Choroid plexus epithelial cell (primary cell): Measurements from ENCODE around the gene ZBTB7C.

ENCODE experiments used
- DNase-seq: peaks from one replicate; pipeline ENCODE4 v3.0.0-alpha.2; 2010; ENCODE audit warnings: low read depth
- H3K4me3 ChIP-seq: 2 replicates; pipeline ENCODE4 v1.5.1; 2011; ENCODE audit warnings: low read depth, mild to moderate bottlenecking, control low read depth, low read length, moderate library complexity
- TF ChIP-seq, protein P1 (sequence below): conservative IDR thresholded peaks from 2 replicates; pipeline ENCODE4 v1.5.1; 2011; ENCODE audit warnings: low read depth, mild to moderate bottlenecking, control low read depth, inconsistent platforms, low read length, moderate library complexity

ZBTB7C gene

DNA sequence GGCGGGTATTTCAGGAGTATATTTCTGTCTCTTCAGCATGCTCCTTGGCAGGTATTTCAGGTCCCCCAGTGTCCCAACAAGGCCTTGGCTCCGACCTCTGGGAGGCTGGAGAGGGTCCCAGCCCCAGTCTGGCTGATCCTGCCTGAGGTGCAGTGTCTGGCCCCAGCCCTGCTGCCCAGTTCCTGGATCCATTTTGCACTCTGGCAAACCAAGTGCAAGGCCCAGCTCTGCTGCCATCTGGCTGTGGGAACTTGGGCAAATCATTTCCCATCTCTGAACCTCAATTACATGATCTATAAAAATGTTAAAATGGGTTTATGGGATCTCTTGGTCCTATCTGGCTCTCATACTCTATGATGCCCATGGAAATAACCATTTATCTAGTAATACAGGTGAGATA, 63.6 kb downstream of the ZBTB7C start:
- H3K4me3 ChIP-seq, result no peak overlapping the region
- peak; percentile 41 for DNase-seq
- TF ChIP-seq, protein P1, sequence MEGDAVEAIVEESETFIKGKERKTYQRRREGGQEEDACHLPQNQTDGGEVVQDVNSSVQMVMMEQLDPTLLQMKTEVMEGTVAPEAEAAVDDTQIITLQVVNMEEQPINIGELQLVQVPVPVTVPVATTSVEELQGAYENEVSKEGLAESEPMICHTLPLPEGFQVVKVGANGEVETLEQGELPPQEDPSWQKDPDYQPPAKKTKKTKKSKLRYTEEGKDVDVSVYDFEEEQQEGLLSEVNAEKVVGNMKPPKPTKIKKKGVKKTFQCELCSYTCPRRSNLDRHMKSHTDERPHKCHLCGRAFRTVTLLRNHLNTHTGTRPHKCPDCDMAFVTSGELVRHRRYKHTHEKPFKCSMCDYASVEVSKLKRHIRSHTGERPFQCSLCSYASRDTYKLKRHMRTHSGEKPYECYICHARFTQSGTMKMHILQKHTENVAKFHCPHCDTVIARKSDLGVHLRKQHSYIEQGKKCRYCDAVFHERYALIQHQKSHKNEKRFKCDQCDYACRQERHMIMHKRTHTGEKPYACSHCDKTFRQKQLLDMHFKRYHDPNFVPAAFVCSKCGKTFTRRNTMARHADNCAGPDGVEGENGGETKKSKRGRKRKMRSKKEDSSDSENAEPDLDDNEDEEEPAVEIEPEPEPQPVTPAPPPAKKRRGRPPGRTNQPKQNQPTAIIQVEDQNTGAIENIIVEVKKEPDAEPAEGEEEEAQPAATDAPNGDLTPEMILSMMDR, result peak; percentile 73

DNA sequence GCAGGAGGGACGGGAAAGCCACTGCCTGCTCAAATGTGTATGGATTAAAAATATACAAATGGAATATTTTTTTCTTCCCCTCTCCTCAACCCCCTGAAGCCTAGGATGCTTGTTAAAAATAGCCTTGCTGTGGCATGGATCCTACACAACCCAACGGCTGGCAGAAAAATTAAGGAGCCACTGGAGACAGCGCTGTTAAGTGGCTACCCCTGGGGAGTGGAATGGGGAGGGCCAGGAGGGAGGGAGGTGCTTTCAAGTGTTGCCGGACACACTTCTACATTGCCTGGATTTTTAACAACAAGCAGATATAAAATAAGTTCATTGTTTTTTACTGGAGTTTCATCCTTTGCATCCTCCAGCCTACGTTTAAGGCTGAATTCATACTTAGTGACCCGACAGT, 66.6 kb downstream of the ZBTB7C start:
- TF ChIP-seq, protein P1, result no peak
- no peak for DNase-seq
- no peak overlapping the region for H3K4me3 ChIP-seq

DNA sequence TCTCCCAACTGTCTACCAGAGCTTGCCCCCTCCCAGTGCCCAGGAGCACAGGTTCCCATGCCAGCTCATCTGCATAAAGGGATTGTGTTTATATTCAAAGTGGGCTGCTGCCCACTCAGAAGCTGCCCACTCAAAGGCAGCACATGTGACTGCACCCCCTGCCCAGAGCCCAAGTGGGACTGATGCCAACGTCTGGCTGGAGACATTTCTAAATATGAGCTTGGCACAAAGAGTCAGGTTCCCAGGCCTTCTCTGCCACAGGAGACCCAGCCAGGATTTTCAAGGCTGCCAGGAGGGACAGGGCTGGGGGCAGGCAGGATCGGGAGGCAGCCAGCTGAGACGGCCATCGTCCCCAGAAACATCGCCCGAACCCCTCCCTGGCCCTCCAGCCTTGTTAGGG, 67.1 kb downstream of the ZBTB7C start:
- H3K4me3 ChIP-seq, result no peak overlapping the region
- TF ChIP-seq, protein P1, result no peak
- no peak for DNase-seq

DNA sequence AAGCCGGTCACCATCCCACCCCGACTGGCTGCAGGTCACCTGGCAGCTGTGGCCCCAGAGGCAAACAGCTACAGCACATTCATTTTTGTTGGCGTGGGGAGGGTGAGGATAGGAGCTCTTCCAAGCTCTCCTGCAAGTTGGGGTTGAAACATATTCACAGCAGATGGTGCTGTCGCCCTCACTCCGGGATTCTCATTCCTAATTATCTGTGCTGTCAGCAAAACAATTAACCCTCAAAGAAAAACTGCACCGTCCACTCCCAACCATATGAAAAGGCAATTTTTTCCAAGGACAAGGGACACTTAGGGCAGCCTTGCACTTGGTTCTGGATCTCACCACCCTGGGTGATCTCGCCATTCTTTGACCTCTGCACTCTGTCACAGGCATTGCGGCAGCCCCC, 68.6 kb downstream of the ZBTB7C start:
- DNase-seq, result no peak
- H3K4me3 ChIP-seq, result no peak overlapping the region
- TF ChIP-seq, protein P1, result no peak

GRCh38 chr18:48339692-48340091, 69.5 kb downstream of the ZBTB7C start:
- DNase-seq, result no peak
- TF ChIP-seq, protein P1, result no peak
- no peak overlapping the region for H3K4me3 ChIP-seq

GRCh38 chr18:48338915-48339314, 70.3 kb downstream of the ZBTB7C start:
- TF ChIP-seq, protein P1, result no peak
- no peak for DNase-seq

GRCh38 chr18:48337053-48337452, 72.1 kb downstream of the ZBTB7C start:
- DNase-seq, result no peak
- H3K4me3 ChIP-seq, result no peak overlapping the region
- TF ChIP-seq, protein P1, result no peak

More at GRCh38 chr18:48338915-48339314, 70.3 kb downstream of the ZBTB7C start:
- H3K4me3 ChIP-seq, result no peak overlapping the region
